K562 (cell line): ENCODE measurements around the gene TAF11. TPM values are rescaled to one million over a fixed set of nuclear protein-coding genes. Genes with fewer than 3 reads are reported as not detected.

ENCODE experiments used
- ARID3B ChIP-seq: fragments of 250-450 bp; sonication (Bioruptor Pico); IDR thresholded peaks from 2 replicates; pipeline ENCODE4 v1.4.0; 2020; ENCODE audit warnings: borderline replicate concordance
- CGGBP1 ChIP-seq: fragments of 250-450 bp; sonication (Bioruptor Pico); IDR thresholded peaks from 2 replicates; pipeline ENCODE4 v1.9.0; 2021; ENCODE audit warnings: mild to moderate bottlenecking
- CHD4 ChIP-seq: fragments of 200-600 bp; sonication (generic); IDR thresholded peaks from 3 replicates; pipeline ENCODE4 v1.6.1; 2012; ENCODE audit warnings: low read depth, mild to moderate bottlenecking, mixed read lengths, low read length, inconsistent platforms; ENCODE audit not compliant: insufficient read depth, insufficient replicate concordance, poor library complexity, severe bottlenecking
- CSDE1 ChIP-seq, 2 experiments: fragments of 450-650 bp; IDR thresholded peaks; 2 replicates each; pipeline ENCODE4 v1.6.1; 2016; ENCODE audit warnings: mild to moderate bottlenecking in 1 of 2
- E4F1 ChIP-seq: fragments of 250-450 bp; sonication (Bioruptor Pico); IDR thresholded peaks from 2 replicates; pipeline ENCODE4 v1.5.0; 2021; ENCODE audit warnings: mild to moderate bottlenecking, borderline replicate concordance
- HMBOX1 ChIP-seq: sonication (generic); IDR thresholded peaks from 2 replicates; pipeline ENCODE4 v1.6.1; 2016
- JUN ChIP-seq, 2 experiments: sonication (generic) in 1 of 2; formaldehyde crosslinking in 1 of 2; IDR thresholded peaks; 2 replicates each; pipeline versions ENCODE4 v1.6.1 to v1.8.0; 2012 to 2022; ENCODE audit warnings: borderline replicate concordance in 2 of 2, mild to moderate bottlenecking in 2 of 2, improper control_type of control experiment in 1 of 2, low read depth in 1 of 2, low read length in 1 of 2, missing genetic modification reagents in 1 of 2
- PHF8 ChIP-seq: fragments of 200-600 bp; sonication (generic); IDR thresholded peaks from 2 replicates; pipeline ENCODE4 v1.6.1; 2012; ENCODE audit warnings: mixed run types, mild to moderate bottlenecking, inconsistent platforms, low read length, moderate library complexity, borderline replicate concordance
- POLR2AphosphoS2 ChIP-seq: IDR thresholded peaks from 2 replicates; pipeline ENCODE4 v1.6.1; 2012; ENCODE audit warnings: low read length, improper control_type of control experiment
- PRDM10 ChIP-seq: fragments of 450-650 bp; IDR thresholded peaks from 2 replicates; pipeline ENCODE4 v1.6.1; 2018; ENCODE audit not compliant: partially characterized antibody
- RAD21 ChIP-seq, 2 experiments: fragments of 250-450 bp in 1 of 2; fragments of 450-650 bp in 1 of 2; sonication (Bioruptor Pico) in 1 of 2; formaldehyde crosslinking in 1 of 2; IDR thresholded peaks in 1 of 2; conservative IDR thresholded peaks in 1 of 2; 2 replicates each; pipeline versions ENCODE4 v1.4.0 to v1.8.0; 2020 to 2022; ENCODE audit warnings: mild to moderate bottlenecking in 2 of 2, moderate library complexity in 1 of 2
- SP1 ChIP-seq: sonication (generic); formaldehyde crosslinking; IDR thresholded peaks from 2 replicates; pipeline ENCODE4 v1.8.1; 2022; ENCODE audit warnings: mild to moderate bottlenecking, missing genetic modification reagents
- TAL1 ChIP-seq: fragments of 450-650 bp; IDR thresholded peaks from 2 replicates; pipeline ENCODE4 v1.6.1; 2016; ENCODE audit warnings: mild to moderate bottlenecking
- XRCC3 ChIP-seq: fragments of 450-650 bp; IDR thresholded peaks from 2 replicates; pipeline ENCODE4 v1.6.1; 2017; ENCODE audit warnings: mild to moderate bottlenecking, moderate library complexity
- ZNF384 ChIP-seq: IDR thresholded peaks from 2 replicates; pipeline ENCODE4 v1.6.1; 2012; ENCODE audit warnings: low read depth, low read length, improper control_type of control experiment
- ZNF445 ChIP-seq: fragments of 250-450 bp; sonication (Bioruptor Pico); IDR thresholded peaks from 2 replicates; pipeline ENCODE4 v1.4.0; 2020; ENCODE audit warnings: low read depth, mild to moderate bottlenecking, moderate library complexity
- polyA plus RNA-seq, 8 experiments: library from polyadenylated mRNA; depleted of rRNA in 4 of 8; stranded (reverse) in 5 of 8; unstranded in 3 of 8; fragments of >200 nt; fragmentation: Nextera tagmentation in 2 of 8; fragmentation: Illumina TruSeq in 1 of 8; extraction: Ambion mirVana in 2 of 8; extraction: Trizol in 1 of 8; gene quantifications; 2 replicates each; pipeline versions ENCODE4 v1.2.1 to v1.2.3, GENCODE V29; 2011 to 2014; ENCODE audit warnings: inconsistent platforms in 1 of 8, missing spikeins in 1 of 8
- total RNA-seq, 7 experiments: library from RNA; depleted of rRNA in 6 of 7; stranded (reverse); fragments of >200 nt in 6 of 7; fragmentation: Illumina TruSeq in 2 of 7; extraction: Trizol in 2 of 7; gene quantifications; 2 replicates each; pipeline versions ENCODE4 v1.2.1 to v1.2.3, GENCODE V29; 2011 to 2021; ENCODE audit warnings: low replicate concordance in 1 of 7

The TAF11 gene
- total and polyA plus RNA-seq, 9 of the 15 experiments (the other 6 are each of a cell fraction or from before 2014, with no cell fraction given), result 40.9 to 91.9 (median 71.9) TPM

- TF ChIP-seq CHD4, result no peak
- peak in 1 of 2 experiments; percentile 81; a peak in 2 of 4 replicates for TF ChIP-seq CSDE1 (IDR thresholded peaks at IDR 0.05)
- TF ChIP-seq SP1 (CRISPR knock-in tag), result peak; percentile 78
- peak; percentile 83 for TF ChIP-seq JUN (IDR thresholded peaks at IDR 0.05; ENCODE audit: borderline replicate concordance, low read depth, low read length)
- peak; percentile 96; the same call in 1 of the 2 replicates for TF ChIP-seq JUN (CRISPR knock-in tag; IDR thresholded peaks at IDR 0.05; ENCODE audit: borderline replicate concordance)
- no peak for TF ChIP-seq PRDM10
- TF ChIP-seq ARID3B, result 0 out of 2 replicates have a peak, but pooled peaks have one; percentile 55
- TF ChIP-seq HMBOX1, result peak; percentile 99
- no peak for TF ChIP-seq TAL1
- TF ChIP-seq CGGBP1 (CRISPR knock-in tag), result 0 out of 2 replicates have a peak, but pooled peaks have one; percentile 26
- TF ChIP-seq RAD21 (CRISPR knock-in tag; conservative IDR thresholded peaks at IDR 0.05 in 1 of 2, IDR thresholded peaks at IDR 0.05 in 1 of 2), result no peak
- no peak for TF ChIP-seq XRCC3
- TF ChIP-seq PHF8, result peak; percentile 97
- no peak for TF ChIP-seq POLR2AphosphoS2
- no peak for TF ChIP-seq ZNF384
- TF ChIP-seq ZNF445, result no peak
- no peak for TF ChIP-seq E4F1 (CRISPR knock-in tag)
Observed at GRCh38 chr6:34887753-34888513, at the start of gene TAF11 (continued).
